Neural cell (in vitro differentiated cells): Measurements from ENCODE around the gene FKBP1B.

Experiments used
- CTCF ChIP-seq: fragments of 450-650 bp; IDR thresholded peaks from 2 replicates; pipeline ENCODE4 v1.5.1; 2014; ENCODE audit warnings: antibody characterized with exemption, mild to moderate bottlenecking, moderate library complexity; ENCODE audit not compliant: poor library complexity, severe bottlenecking
- EZH2 ChIP-seq: fragments of 200-600, 300-800 bp; shearing (Covaris generic), sonication (generic); IDR thresholded peaks from 2 replicates; pipeline ENCODE4 v1.6.1; 2014; ENCODE audit warnings: antibody characterized with exemption, low read length, borderline replicate concordance, mild to moderate bottlenecking; ENCODE audit not compliant: insufficient read depth, poor library complexity, severe bottlenecking
- POLR2AphosphoS5 ChIP-seq: IDR thresholded peaks from 2 replicates; pipeline ENCODE4 v1.6.1; 2012

GRCh38 chr2:24016376-24016761 is 33.2 kb upstream of the FKBP1B start:
- no peak for TF ChIP-seq CTCF
- TF ChIP-seq EZH2, result no peak
- no peak for TF ChIP-seq POLR2AphosphoS5
